ENCODE data around the gene ZNF627.
"Not testable (repeated sequence)": the region's sequence is repeated elsewhere in the genome, so short reads cannot be mapped to it uniquely, and the experiment has no call there.

The ZNF627 gene

DNA sequence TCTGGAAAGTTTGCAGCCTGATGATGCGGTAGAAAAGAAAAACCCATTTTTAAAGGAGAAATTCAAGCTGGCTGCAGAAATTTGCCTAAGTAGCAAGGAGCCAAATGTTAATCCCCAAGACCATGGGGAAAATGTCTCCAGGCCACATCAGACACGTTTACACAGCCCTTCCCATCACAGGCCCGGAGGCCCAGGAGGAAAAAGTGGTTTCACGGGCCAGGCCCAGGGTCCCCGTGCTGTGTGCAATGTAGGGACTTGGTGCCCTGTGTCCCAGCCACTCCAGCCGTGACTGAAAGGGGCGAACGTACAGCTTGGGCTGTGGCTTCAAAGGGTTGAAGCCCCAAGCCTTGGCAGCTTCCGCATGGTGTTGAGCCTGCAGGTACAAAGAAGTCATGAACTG, 35.9 kb downstream of the ZNF627 start:
- DNase-seq, result no peak

DNA sequence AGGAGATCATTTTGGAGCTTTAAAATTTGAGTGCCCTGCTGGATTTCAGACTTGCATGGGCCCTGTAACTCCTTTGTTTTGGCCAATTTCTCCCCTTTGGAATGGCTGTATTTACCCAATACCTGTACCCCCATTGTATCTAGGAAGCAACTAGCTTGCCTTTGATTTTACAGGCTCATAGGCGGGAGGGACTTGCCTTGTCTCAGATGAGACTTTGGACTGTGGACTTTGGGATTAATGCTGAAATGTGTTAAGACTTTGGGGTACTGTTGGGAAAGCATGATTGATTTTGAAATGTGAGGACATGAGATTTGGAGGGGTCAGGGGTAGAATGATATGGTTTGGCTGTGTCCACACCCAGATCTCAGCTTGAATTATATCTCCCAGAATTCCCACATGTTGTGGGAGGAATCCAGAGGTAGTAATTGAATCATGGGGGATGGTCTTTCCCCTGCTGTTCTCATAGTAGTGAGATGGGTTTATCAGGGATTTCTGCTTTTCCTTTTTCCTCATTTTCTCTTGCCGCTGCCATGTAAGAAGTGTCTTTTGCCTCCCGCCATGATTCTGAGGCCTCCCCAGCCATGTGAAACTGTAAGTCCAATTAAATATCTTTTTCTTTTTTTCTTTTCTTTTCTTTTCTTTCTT, 36.9 kb downstream of the ZNF627 start:
- not testable (repeated sequence) for DNase-seq

DNA sequence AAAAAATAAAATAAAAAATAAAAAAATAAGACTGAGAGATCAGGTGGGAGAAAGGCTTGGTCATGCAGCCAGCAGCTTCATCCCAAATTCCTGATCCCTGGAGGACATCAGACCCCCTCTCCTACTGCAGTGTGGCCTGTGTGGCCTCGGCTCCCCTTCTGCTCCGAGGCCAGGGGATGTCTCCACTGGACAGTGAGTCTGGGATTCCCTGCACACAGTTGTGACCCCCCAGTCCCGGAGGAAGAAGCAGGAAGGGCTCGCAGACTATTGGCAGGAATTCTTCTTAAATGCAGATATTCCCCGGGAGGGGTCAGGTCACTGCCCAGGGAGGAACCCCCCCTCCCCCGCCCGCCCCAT, 41.9 kb downstream of the ZNF627 start:
- DNase-seq, result no peak

DNA sequence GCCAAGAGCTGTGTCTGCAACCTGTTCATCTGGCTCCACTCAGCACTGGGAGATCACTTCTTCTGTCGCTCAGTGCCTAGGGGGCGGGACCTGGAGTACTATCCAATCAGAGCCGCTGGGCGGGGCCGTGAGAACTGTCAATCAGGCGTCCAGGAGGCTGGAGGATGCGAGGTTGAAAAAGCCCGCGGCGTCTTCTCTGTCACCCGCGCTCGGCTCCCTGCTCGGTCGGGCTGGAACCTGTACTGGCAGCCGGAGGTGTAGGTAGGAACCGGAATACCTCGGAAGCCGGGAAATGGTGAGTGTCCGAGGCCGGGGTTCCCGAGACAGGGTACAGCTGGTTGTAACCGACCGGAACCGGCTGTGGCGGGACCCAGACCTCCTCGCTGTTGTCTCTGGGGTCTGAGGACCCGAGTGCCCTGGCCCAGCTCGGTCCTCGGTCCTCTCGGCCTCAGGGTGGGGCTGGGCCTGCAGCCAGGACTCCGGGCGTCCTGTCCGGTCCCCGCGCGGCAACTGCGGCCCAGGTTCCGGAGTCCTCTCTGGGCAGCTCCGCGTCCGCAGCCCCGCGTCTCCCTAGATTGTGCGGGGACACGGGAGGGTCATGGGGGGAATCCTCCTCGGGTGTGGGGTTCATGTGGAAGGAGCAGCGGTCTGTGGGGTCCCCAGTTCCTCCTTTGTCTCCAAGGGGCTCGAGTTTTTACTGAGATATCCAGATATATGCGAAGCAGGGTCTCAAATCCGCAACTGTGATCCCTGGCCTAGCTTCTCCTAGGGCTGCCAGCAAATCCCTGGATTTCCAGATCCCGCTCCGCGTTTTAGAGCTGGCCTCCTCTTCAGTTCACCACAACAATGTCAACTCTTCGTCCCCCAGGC, 42.6 kb downstream of the ZNF627 start:
- peak; percentile 53 to 91 (median 74) for DNase-seq

DNA sequence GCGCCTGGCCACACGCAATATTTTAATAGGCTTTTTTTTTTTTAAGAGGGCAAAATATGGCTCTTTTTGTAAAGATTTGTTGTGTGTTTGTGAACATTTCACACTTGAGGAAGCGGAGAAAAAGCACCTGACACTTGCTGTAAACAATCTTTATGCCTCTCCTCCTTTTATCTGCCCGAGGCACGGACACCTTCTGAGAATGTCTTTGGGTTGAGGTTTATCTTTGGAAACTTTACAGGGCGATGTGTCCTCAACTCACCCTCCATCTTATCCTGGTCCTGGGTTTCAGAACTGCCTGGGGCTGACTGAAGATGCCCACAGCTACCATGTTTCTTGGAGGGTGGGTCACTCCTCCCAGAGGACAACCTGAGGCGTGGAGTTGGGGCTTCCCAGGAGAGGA, 44.0 kb downstream of the ZNF627 start:
- DNase-seq, result no peak

DNA sequence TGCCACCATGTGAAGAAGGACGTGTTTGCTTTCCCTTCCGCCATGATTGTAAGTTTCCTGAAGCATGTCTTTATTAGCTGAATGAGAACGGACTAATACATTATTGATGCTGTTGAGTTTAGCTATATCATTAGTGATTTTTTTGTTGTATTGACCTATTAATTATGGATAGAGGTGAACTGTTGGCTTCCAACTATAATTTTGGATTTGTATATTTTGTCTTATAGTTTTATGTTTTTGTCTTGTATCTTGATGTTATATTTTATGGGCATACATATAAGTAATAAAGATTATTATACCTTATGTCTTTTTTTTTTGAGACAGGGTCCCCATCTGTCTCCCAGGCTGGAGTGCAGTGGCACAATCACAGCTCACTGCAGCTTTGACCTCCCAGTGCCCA, 45.6 kb downstream of the ZNF627 start:
- DNase-seq, result no peak

DNA sequence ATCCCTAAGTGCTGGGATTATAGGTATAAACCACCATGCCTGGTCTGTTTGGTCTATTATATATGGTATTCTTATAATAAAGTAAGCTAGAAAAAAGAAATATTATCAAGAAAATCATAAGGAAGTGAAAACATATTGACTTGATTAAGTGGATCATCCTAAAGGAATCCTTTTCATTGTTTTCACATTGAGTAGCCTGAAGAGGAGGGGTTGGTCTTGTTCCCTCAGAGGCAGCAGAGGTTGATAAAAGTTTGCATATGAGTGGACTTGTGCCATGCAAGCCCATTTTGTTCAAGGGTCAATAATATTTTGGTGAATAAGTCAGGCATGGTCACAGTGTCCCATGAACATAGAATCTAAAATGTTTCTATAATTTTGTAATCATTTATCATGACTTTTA, 52.7 kb downstream of the ZNF627 start:
- no peak for DNase-seq

DNA sequence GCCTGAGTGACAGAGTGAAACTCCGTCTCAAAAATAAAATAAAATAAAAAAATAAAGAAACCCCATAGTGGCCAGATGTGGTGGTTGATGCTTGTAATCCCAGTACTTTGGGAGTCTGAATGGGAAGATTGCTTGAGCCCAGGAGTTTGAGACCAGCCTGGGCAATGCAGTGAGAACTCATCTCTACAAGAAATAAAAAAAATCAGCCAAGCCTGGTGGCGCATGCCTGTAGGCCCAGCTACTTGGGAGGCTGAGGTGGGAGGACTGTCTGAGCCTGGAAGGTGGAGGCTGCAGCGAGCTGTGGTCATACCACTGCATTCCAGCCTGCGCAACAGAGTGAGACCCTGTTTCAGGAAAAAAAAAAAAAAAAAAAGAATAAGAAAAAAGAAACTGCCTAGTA, 53.8 kb downstream of the ZNF627 start:
- no peak for DNase-seq

DNA sequence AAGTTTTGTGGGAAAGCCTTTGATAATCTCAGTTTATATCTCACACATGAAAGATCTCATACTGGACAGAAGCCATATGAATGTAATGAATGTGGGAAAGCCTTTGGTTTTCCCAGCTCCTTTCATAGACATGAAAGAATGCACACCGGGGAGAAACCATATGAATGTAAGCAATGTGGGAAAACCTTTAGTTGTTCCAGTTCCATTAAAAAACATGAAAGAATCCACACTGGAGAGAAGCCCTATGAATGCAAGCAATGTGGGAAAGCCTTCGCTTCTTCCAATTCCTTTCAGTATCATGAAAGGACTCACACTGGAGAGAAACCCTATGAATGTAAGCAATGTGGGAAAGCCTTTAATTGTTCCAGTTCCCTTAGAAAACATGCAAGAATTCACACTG, 54.8 kb downstream of the ZNF627 start:
- no peak for DNase-seq

DNA sequence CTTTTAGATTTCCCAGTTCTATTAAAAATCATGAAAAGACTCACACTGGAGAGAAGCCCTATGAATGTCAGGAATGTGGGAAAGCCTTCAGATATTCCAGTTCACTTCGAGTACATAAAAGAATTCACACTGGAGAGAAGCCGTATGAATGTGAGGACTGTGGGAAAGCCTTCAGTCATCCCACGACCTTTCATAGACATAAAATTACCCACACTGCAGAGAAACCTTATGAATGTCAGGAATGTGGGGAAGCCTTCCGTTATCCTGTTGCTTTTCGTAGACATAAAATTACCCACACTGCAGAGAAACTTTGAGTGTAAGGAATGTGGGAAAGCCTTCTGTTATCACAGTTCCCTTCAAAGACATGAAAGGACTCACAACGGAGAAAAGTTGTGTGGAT, 55.2 kb downstream of the ZNF627 start:
- no peak for DNase-seq

DNA sequence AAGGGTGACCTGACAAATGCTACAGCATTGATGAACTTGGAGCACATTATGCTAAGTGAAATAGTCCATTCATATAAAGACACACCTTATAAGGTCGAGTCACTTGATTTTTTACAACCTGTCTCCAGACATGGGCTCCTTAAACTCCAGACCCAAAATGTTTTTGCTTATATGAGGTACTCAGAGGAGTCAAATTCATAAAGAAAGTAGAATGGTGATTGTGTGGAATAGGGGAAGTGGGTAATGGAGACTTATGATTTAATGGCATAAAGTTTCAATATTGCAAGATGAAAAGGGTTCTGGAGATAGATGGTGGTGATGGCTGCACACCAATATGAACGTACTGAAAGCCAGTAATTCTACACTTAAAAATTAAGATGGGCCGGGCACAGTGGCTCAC, 59.3 kb downstream of the ZNF627 start:
- DNase-seq, result no peak

DNA sequence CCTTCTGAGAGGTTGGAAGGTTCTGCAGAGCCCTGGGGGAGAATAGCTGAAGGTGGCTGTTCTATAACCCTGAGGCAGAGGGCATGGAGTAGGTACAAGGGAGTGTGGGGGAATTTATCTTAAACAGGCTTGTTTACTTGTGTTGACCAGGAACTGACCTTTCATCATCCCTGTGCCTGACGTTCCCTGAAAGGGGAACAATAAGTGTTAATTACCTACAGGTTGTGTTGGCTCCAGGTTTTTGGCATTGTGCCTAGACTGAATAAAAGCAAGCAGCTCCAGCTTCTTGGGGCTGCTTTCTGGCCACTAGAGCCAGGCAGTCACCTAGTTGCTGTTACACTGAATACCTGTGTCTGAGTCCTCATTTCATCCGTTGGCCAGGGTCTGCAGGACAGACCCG, 60.0 kb downstream of the ZNF627 start:
- DNase-seq, result no peak

DNA sequence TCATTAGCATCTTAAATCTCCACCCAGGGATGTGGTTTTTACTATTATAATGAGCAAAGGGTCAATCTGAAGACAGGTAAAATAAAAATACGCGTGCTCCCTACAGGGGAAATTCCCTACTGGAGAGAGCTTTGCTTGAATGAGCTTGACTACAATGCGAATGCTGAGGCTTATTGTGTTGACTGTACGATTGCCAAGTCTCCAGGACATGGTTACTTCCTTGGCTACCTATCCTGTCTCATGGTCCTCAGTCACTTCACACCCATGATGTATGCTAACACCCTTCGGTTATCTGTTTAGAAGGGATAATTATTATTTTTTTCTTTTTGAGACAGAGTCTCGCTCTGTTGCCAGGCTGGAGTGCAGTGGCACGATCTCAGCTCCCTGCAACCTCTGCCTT, 61.7 kb downstream of the ZNF627 start:
- DNase-seq, result no peak

DNA sequence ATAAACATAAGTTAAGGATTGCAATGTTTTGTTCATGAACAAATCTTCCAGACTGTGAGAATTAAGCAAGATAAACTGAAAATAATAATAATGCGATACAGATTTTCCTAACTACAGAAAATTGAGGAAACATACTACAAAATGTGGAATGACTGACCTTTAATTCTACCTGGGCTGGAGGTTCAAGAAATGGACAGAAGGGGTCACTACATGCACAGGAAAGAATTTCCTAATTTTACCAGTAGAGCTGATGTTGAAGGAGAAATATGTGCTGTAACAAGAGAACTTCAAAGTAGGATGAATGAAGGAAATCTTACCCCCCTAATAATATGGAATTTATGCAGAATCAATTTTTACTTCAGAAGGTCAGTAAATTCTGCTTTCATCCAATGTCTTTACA, 62.3 kb downstream of the ZNF627 start:
- no peak for DNase-seq

DNA sequence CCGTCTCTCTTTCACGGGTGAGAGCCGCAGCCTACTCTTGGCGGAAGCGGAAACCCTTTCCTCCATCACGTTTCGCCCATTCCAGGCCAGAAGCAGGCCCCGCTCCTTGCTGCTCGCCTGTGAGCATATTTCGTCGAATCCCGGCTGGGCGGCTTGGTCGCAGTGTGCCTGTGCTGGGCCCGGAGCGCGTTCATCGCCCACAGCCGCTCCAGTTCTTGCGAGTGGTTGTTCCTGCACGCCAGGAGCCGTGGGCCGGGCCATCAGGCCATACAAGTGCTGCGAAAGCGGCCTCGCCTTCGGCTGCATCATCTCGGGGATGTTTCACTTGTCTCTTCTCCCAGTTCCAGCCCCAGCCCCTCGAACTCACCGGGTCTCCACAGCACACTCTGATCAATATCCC, 65.0 kb downstream of the ZNF627 start:
- DNase-seq, result no peak

DNA sequence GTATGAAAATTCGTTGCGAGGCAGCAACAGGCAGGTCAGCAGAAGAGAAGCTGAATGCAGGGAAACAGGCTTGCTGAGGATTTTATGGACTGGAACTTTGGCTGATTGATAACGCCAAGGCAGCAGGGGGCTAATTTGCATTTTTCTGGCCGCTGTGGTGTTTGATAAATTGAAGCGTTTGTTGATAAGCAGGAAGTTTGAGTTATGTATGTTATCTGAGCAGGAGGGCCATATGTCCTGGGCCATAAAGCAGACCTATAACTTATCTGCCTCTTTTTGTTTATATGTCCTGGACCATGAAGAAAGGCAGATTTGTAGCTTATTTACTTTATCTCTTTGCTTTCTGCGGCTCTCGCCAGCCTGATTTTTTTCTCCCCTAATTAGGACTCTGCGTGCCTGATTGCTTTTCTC, 65.9 kb downstream of the ZNF627 start:
- DNase-seq, result no peak

Data from T-helper 2 cell (primary cell).